Eye (tissue), 1 donor: ENCODE measurements around the gene TRIM10.
A peak's percentile ranks its signal among the peaks of the same experiment; 100 is the strongest.
"Not testable (repeated sequence)": the region's sequence is repeated elsewhere in the genome, so short reads cannot be mapped to it uniquely, and the experiment has no call there.

Source experiments
- DNase-seq: peaks from one replicate; pipeline ENCODE4 v3.0.0-alpha.2; 2015

TRIM10 gene

GRCh38 chr6:30171677-30172471 is 10.9 kb upstream of the TRIM10 start:
- DNase-seq = peak; percentile 71

GRCh38 chr6:30169658-30170614 is 8.9 kb upstream of the TRIM10 start:
- peak; percentile 70 for DNase-seq

GRCh38 chr6:30168741-30169140 is 7.7 kb upstream of the TRIM10 start:
- DNase-seq = no peak

DNA sequence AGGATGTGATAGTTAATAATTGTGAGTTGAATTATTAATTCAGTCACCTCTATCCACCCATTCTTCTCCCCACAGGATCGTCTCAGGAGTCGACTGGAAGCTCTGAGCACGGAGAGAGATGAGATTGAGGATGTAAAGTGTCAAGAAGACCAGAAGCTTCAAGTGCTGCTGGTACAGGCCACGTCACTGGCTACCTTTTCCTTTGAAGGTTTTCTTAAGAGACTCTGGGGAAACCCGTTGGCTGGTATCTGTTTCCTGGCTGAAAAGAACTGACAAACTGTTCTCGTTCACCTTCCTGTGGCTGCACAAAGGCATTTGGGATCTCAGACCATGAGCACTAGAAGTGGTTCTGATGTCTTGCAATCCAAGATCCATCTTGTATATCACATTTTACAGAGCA is 6.1 kb upstream of the TRIM10 start:
- no peak for DNase-seq

- DNase-seq = not testable (repeated sequence)
Measured at GRCh38 chr6:30165238-30165637, 4.2 kb upstream of the TRIM10 start.

DNA sequence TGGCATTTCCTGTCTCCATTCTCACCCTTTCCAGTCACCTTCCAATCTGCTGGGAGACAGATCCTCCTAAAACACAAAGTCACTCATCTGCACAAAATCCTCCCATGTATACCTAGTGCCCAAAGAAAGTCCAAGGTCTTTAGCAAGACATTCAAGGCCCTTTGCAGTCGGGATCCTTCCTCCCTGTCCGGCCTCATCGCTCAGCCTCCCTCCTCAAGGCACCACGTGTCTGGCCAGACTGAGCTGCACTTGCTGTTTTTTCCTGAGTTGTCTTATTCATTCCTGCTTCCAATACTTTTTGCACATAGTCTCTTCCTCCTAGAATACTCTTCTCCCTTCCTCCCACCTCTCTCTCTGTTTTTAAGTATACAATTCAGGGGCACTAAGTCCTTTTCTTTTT is 3.7 kb upstream of the TRIM10 start:
- DNase-seq = no peak

GRCh38 chr6:30163918-30164654 is 3.1 kb upstream of the TRIM10 start:
- DNase-seq = no peak

GRCh38 chr6:30163090-30163917 is 2.3 kb upstream of the TRIM10 start, which contains the start of gene TRIM15:
Gene TRIM15, plus strand, starts transcription at chr6:30163546. Its CDS starts 139 bp downstream, at chr6:30163685.
- no peak for DNase-seq

GRCh38 chr6:30162265-30163089 is 1.5 kb upstream of the TRIM10 start:
- no peak for DNase-seq

GRCh38 chr6:30160008-30160784 is 815 bp downstream of the TRIM10 start:
- no peak for DNase-seq

- no peak for DNase-seq
Measured at GRCh38 chr6:30158475-30159040, 2.5 kb downstream of the TRIM10 start.

GRCh38 chr6:30157999-30158398 is 3.0 kb downstream of the TRIM10 start:
- no peak for DNase-seq

DNA sequence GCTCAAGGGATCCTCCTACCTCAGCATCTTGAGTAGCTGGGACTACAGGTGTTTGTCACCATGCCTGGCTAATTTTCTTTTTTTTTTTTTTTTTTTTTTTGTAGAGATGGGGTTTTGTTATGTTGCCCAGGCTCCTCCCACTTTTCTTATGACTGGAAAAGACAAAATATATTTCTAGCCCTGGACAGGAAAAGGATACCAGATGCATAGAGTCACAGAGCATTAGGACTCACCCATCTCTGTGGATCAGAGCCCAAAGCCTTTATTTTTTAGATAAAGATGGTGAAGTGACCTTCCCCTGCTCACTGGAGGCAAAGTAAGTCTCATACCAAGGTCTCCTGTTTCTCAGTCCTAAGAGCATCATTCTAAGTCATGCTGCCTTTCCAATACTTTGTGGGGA is 3.4 kb downstream of the TRIM10 start:
- no peak for DNase-seq

DNA sequence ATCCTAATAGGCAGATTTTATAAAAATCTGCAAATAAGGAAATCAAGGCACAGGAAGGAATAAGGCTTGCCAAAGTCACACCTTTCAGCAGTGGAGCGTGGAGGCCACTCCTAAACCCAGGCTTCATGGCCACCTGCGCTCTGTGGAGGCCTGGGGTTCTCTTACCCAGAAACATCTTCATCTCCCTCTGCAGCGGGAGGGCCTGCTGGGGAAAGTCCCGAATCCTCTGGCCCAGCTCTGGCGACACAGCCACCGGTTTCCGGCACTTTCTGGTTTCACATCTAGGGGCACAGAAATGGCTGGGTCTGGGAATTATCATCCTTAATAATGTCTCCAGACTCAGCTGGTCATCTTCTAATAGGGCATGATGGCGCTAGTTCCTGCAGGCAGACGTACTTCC is 4.2 kb downstream of the TRIM10 start:
- DNase-seq = no peak

DNA sequence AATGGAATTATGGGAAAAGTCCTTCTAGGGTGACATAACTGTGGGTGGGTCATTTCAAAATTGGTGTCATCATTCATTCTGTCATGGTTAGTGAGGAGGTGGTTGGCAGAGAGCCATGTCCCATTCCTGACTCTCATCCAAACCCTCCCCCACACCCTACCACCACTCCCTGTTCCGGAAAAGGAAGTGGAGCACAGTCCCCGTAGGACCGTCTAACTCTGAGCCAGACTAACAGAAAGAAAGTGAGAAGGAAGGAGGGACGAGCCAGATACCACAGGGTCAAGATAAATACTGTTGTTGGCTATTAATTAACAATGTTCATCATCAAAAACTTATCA is 4.8 kb downstream of the TRIM10 start:
- no peak for DNase-seq

GRCh38 chr6:30155520-30156261 is 5.3 kb downstream of the TRIM10 start:
- no peak for DNase-seq

DNA sequence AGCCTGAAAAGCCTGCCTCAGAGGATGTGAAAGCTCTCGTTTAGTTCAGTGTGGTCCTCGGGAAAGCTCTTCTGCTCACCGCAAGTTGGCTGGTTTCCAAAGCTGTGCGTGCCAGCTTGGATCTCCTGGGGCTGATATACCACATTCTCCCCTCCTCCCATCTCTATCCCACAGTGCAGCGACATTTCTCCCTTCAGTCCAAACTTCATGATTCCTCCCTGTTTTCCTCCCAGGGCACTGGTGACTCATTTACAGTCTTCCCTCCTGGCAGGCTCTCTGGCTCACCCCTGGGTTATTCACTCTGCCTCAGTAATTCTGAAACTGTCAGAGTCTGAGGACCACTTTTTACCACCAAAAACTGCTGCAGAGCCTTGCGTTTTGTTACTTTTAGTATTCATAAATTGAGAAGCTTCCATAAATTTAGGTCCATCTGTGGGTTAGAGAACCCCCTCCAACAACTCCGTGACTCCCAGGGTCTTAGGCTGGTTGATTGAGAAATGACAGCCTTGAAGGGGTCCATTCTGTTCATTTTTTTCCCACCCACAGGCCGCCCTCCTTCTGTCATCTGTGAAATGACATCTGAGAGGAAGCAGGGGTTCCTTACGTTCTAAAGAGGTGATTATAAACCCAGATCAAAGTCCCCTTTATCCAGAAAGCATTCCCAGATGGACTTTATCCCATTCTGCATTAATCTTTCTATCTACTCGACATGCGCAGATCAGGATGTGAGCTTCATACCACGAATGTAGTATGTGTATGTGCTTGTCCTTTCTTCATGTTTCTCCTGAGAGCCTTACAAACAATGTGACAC is 6.1 kb downstream of the TRIM10 start:
- DNase-seq = no peak

DNA sequence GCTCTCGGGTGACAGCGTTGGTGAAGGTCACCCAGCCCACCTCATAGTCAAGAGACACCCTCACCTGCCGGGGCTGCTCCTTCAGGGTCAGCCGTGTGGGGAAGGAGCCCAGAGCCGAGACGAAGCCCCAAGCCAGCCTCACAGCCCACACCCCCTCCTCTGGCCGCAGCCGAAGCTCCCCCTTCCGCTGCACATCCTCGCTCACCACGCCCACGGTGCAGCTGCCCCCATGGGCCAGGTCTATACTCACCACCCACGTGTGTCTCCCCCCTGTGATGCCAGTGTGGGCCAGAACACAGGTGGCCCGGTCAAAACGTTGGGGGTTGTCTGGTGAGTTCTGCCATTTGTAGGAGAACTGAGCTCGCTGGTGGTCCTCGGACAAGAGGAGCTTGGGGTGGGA is 7.0 kb downstream of the TRIM10 start:
- DNase-seq = no peak
